ENCODE data around the gene CDH13. TPM values are rescaled to one million over a fixed set of nuclear protein-coding genes. Genes with fewer than 3 reads are reported as not detected.

The CDH13 gene
- total and polyA plus RNA-seq, 10 of the 15 experiments (the other 5 are each of a cell fraction or from before 2014, with no cell fraction given), result under 0.01 to 0.05 TPM; not detected in 8

DNA sequence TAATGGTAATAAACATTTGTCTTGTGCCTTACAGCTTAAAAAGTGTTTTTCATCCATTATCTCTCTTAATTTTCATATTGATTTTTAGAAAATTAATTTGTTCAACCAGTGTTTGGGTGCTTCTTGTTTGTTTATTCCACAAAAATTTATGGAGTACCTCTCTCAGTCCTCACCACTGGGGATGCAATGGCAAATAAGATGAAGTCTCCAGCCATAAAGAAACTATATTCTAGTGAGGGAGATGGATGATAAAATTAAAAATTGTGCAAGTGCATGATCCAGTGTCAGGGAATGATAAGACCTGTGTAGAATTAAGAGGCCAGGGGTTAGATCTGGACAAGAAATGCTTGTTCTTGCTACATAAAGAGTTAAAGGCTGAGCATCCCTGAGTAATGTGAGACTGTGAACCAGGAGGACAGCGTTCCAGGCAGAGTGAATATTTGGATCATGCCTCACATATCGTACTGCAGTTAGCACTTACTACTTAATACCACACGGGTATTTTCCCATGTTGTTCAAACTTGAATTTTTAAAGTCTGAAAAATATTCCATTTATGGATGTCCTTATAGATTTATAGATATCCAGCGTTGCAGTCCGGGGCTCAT, 645.3 kb downstream of the CDH13 start:
- H3K4me3 ChIP-seq, result no peak overlapping the region
- no peak overlapping the region for H3K4me2 ChIP-seq (ENCODE audit: control insufficient read depth, insufficient read depth)
- no peak overlapping the region for H3K27ac ChIP-seq (ENCODE audit: control insufficient read depth, insufficient read depth)
- H2AFZ ChIP-seq (ENCODE audit: control insufficient read depth, low read depth, low read length), result no peak overlapping the region
- no peak overlapping the region for H3K9ac ChIP-seq (ENCODE audit: control insufficient read depth, insufficient read depth, low read length)
- in situ Hi-C loops (cut with MboI), result loop anchor here (10.0 kb wide), 1 partner anchor 57 kb away; no protein-coding TSS in a partner anchor
- no peaks in the 10 kb centered on the region for H3K4me1 ChIP-seq (ENCODE audit: control insufficient read depth, insufficient read depth, low read length)
- TF ChIP-seq SPI1 (IDR thresholded peaks at IDR 0.05; ENCODE audit: borderline replicate concordance, insufficient read depth, low read depth, low read length), result no peak
- TF ChIP-seq ZNF622 (IDR thresholded peaks at IDR 0.05), result no peak
- TF ChIP-seq SIX5 (IDR thresholded peaks at IDR 0.05; ENCODE audit: low read depth, low read length, severe bottlenecking), result no peak
- no peak for TF ChIP-seq NKRF (conservative IDR thresholded peaks at IDR 0.05)
- no peak for TF ChIP-seq SMAD1 (IDR thresholded peaks at IDR 0.05; ENCODE audit: low read depth, partially characterized antibody)
- H3K27me3 ChIP-seq (replicated peaks in 1 of 2; ENCODE audit: control insufficient read depth in 2 of 2, insufficient read depth in 2 of 2, low read length in 1 of 2), result no peaks in the 10 kb centered on the region
- no peaks in the 10 kb centered on the region for H3K9me3 ChIP-seq (replicated peaks; ENCODE audit: control insufficient read depth, insufficient read depth, low read length)
- 19% methylated on average over 5 of the region's 5 CpGs for WGBS (ENCODE audit: insufficient coverage, insufficient replicate concordance, low lambda C conversion rate, missing lambda C conversion rate)
- FAIRE-seq (no peak), DNase-seq (ENCODE audit: low read depth, low spot score) (no peak), ATAC-seq (no peak)
- intact Hi-C loops (cut with micrococcal nuclease; ENCODE audit: unreplicated experiment), result no loop called here
- ChIA-PET POLR2A (no interaction called here), CTCF (no interaction called here), RAD21 (ENCODE audit: unreplicated experiment) (no interaction called here), SMC1A (ENCODE audit: uncharacterized antibody, unreplicated experiment) (interaction anchor here (0.8 kb wide), 1 partner anchor 29 kb away, joined by 3 read pairs; no protein-coding TSS in a partner anchor)
- H4K20me1 ChIP-seq (ENCODE audit: control insufficient read depth, insufficient read depth), result no peaks in the 10 kb centered on the region
- H3K79me2 ChIP-seq (ENCODE audit: control insufficient read depth, insufficient read depth, low read length), result no peaks in the 10 kb centered on the region
- H3K36me3 ChIP-seq (ENCODE audit: control insufficient read depth in 2 of 2, insufficient read depth in 2 of 2, low read length in 1 of 2), result no peaks in the 10 kb centered on the region
- BruUV-seq (replicated peaks), result no TSS peak
